Erythroblast (primary cell): ENCODE results near the gene SLC39A3.
"Not testable (repeated sequence)": the region's sequence is repeated elsewhere in the genome, so short reads cannot be mapped to it uniquely, and the experiment has no call there.

Source experiments
- GATA1 ChIP-seq: IDR thresholded peaks from 2 replicates; pipeline ENCODE4 v1.6.1; 2011; ENCODE audit warnings: low read depth, mild to moderate bottlenecking, control low read depth, low read length, moderate library complexity
- POLR2A ChIP-seq: IDR thresholded peaks from 2 replicates; pipeline ENCODE4 v1.6.1; 2011; ENCODE audit warnings: mild to moderate bottlenecking, low read length

DNA sequence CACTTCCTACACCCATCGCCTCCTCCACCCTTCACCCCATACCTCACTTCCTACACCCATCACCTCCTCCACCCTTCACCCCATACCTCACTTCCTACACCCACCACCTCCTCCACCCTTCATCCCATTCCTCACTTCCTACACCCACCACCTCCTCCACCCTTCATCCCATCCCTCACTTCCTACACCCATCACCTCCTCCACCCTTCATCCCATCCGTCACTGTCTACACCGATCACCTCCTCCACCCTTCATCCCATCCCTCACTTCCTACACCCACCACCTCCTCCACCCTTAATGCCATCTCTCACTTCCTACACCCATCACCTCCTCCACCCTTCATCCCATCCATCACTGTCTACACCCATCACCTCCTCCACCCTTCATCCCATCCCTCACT is 26.6 kb downstream of the SLC39A3 start:
- TF ChIP-seq POLR2A, GATA1: not testable (repeated sequence)
